Fibroblast of skin of scalp (primary cell): ENCODE results near the gene RTKN.

Experiments
- DNase-seq: peaks from one replicate; pipeline ENCODE4 v3.0.0-alpha.2; 2013

Gene RTKN

GRCh38 chr2:74375838-74376237, 65.9 kb downstream of the RTKN start:
- DNase-seq, result no peak
